K562 (cell line): ENCODE results near the gene KCNK3. TPM values are rescaled to one million over a fixed set of nuclear protein-coding genes. Genes with fewer than 3 reads are reported as not detected.
A peak's percentile ranks its signal among the peaks of the same experiment; 100 is the strongest.

Experiments
- ATAC-seq: fragments of 200-7000 bp; cut with Tn5 transposase; 3 replicates; pipeline ENCODE4 v1.9.1; 2020; ENCODE audit warnings: moderate library complexity
- BruUV-seq: library from RNA; stranded (reverse); fragments of 400-500 nt; replicated peaks from 2 replicates; lab custom pipeline; 2021; lab: Mats Ljungman, UMichigan
- CTCF ChIA-PET: fragments of 300-600 bp; formaldehyde crosslinking; extraction: SDS; loops from one replicate; lab custom pipeline; 2021; ENCODE audit warnings: low intra/inter-chr PET ratio; lab: Yijun Ruan, JAX
- POLR2A ChIA-PET: fragments of 300-600, 350-650 bp; sonication (Branson Sonifier 250); formaldehyde crosslinking; extraction: SDS; loops from one replicate; lab custom pipeline; 2021; ENCODE audit warnings: antibody characterized with exemption, inconsistent platforms; lab: Yijun Ruan, JAX
- DNase-seq, 4 experiments: peaks; one replicate each; pipeline versions ENCODE4 v3.0.0 to v3.0.0-alpha.2; 2011 to 2018; ENCODE audit warnings: low spot score in 3 of 4, mixed read lengths in 3 of 4; ENCODE audit errors: extremely low read depth in 1 of 4
- FAIRE-seq: peaks from 2 replicates; lab custom pipeline; 2011; peaks lifted over from hg19 to GRCh38; lab: Jason Lieb, UNC
- H2AFZ ChIP-seq: 2 replicates; pipeline ENCODE4 v1.6.0; 2011; ENCODE audit warnings: low read depth, low read length, control low read depth, inconsistent platforms
- H3K27ac ChIP-seq: fragments of 200-600 bp; 3 replicates; pipeline ENCODE4 v1.8.0; 2011; ENCODE audit warnings: low read depth, mild to moderate bottlenecking, control low read depth, inconsistent platforms, low read length, moderate library complexity, mixed read lengths; ENCODE audit errors: extremely low read depth
- H3K27me3 ChIP-seq, 2 experiments: fragments of 300-600 bp in 1 of 2; 2 replicates in 1 of 2; 3 replicates in 1 of 2; pipeline versions ENCODE4 v1.6.0 to v1.8.0; 2011; ENCODE audit warnings: inconsistent platforms in 2 of 2, low read length in 2 of 2, mild to moderate bottlenecking in 1 of 2, mixed read lengths in 1 of 2, moderate library complexity in 1 of 2; ENCODE audit not compliant: control insufficient read depth in 2 of 2, insufficient read depth in 2 of 2
- H3K36me3 ChIP-seq: fragments of 300-600 bp; 3 replicates; pipeline ENCODE4 v1.8.0; 2011; ENCODE audit warnings: mild to moderate bottlenecking, low read length, inconsistent platforms; ENCODE audit not compliant: control insufficient read depth, insufficient read depth
- H3K4me1 ChIP-seq, 2 experiments: fragments of 200-600 bp in 1 of 2; replicated peaks in 1 of 2; 2 replicates in 1 of 2; 3 replicates in 1 of 2; pipeline versions ENCODE4 v1.5.1 to v1.8.0; 2011; ENCODE audit warnings: inconsistent platforms in 2 of 2, low read length in 2 of 2, mild to moderate bottlenecking in 1 of 2, mixed read lengths in 1 of 2, moderate library complexity in 1 of 2; ENCODE audit not compliant: control insufficient read depth in 2 of 2, insufficient read depth in 2 of 2
- H3K4me2 ChIP-seq: 2 replicates; pipeline ENCODE4 v1.6.1; 2011; ENCODE audit warnings: low read length, control low read depth, inconsistent platforms, mixed read lengths; ENCODE audit not compliant: insufficient read depth
- H3K4me3 ChIP-seq: fragments of 200-600 bp; sonication (generic), shearing (Covaris generic); 2 replicates; pipeline ENCODE4 v1.5.1; 2016; ENCODE audit warnings: control low read depth, inconsistent platforms
- H3K79me2 ChIP-seq: fragments of 200-600 bp; 3 replicates; pipeline ENCODE4 v1.8.0; 2011; ENCODE audit warnings: low read length, inconsistent platforms; ENCODE audit not compliant: control insufficient read depth, insufficient read depth
- H3K9ac ChIP-seq, 2 experiments: 2 replicates each; pipeline versions ENCODE4 v1.6.0 to v1.6.1; 2011; ENCODE audit warnings: low read depth in 2 of 2, low read length in 2 of 2, control low read depth in 1 of 2, inconsistent platforms in 1 of 2, mild to moderate bottlenecking in 1 of 2, mixed read lengths in 1 of 2; ENCODE audit not compliant: insufficient read depth in 1 of 2
- H3K9me1 ChIP-seq: one replicate; pipeline ENCODE4 v1.6.0; 2011; ENCODE audit warnings: inconsistent platforms, mild to moderate bottlenecking, low read length, moderate library complexity; ENCODE audit not compliant: control insufficient read depth, insufficient read depth
- H3K9me3 ChIP-seq: replicated peaks from 2 replicates; pipeline ENCODE4 v1.5.1; 2011; ENCODE audit warnings: low read depth, low read length, inconsistent platforms; ENCODE audit not compliant: control insufficient read depth, insufficient read depth
- H4K20me1 ChIP-seq: replicated peaks from 2 replicates; pipeline ENCODE4 v1.6.1; 2011; ENCODE audit warnings: low read length, inconsistent platforms, mixed read lengths; ENCODE audit not compliant: control insufficient read depth, insufficient read depth
- IFI16 ChIP-seq: fragments of 250-450 bp; sonication (Bioruptor Pico); IDR thresholded peaks from 2 replicates; pipeline ENCODE4 v2.1.2; 2022; ENCODE audit warnings: mild to moderate bottlenecking, inconsistent platforms
- PRDM10 ChIP-seq: fragments of 450-650 bp; IDR thresholded peaks from 2 replicates; pipeline ENCODE4 v1.6.1; 2018; ENCODE audit not compliant: partially characterized antibody
- ZNF282 ChIP-seq: sonication (generic); formaldehyde crosslinking; IDR thresholded peaks from 2 replicates; pipeline ENCODE4 v1.8.1; 2023; ENCODE audit warnings: missing genetic modification reagents
- ZNF431 ChIP-seq: sonication (generic); formaldehyde crosslinking; IDR thresholded peaks from 2 replicates; pipeline ENCODE4 v1.8.0; 2022; ENCODE audit warnings: mild to moderate bottlenecking, missing genetic modification reagents
- WGBS: fragments of 100-300 bp; shearing (Covaris generic); methylation state at CpG from one replicate; pipeline ENCODE4 v1.1.6; 2016; ENCODE audit warnings: low coverage, mixed read lengths; ENCODE audit not compliant: insufficient coverage; ENCODE audit errors: missing lambda C conversion rate; 5-methylcytosine and 5-hydroxymethylcytosine counted together
- in situ Hi-C: fragments of 300-500 bp; cut with MboI; formaldehyde crosslinking; loops from 4 replicates; pipeline ENCODE4 v1.15.0; 2018; ENCODE audit warnings: inconsistent platforms, mixed read lengths
- intact Hi-C: fragments of 100-400 bp; cut with micrococcal nuclease; formaldehyde crosslinking; loops from 2 replicates; pipeline ENCODE4 v1.14.2; 2022
- polyA plus RNA-seq, 8 experiments: library from polyadenylated mRNA; depleted of rRNA in 4 of 8; stranded (reverse) in 5 of 8; unstranded in 3 of 8; fragments of >200 nt; fragmentation: Nextera tagmentation in 2 of 8; fragmentation: Illumina TruSeq in 1 of 8; extraction: Ambion mirVana in 2 of 8; extraction: Trizol in 1 of 8; gene quantifications; 2 replicates each; pipeline versions ENCODE4 v1.2.1 to v1.2.3, GENCODE V29; 2011 to 2014; ENCODE audit warnings: inconsistent platforms in 1 of 8, missing spikeins in 1 of 8
- total RNA-seq, 7 experiments: library from RNA; depleted of rRNA in 6 of 7; stranded (reverse); fragments of >200 nt in 6 of 7; fragmentation: Illumina TruSeq in 2 of 7; extraction: Trizol in 2 of 7; gene quantifications; 2 replicates each; pipeline versions ENCODE4 v1.2.1 to v1.2.3, GENCODE V29; 2011 to 2021; ENCODE audit warnings: low replicate concordance in 1 of 7
- TF ChIP-seq, protein P1 (sequence below): sonication (generic); formaldehyde crosslinking; IDR thresholded peaks from 2 replicates; pipeline ENCODE4 v1.8.1; 2023; ENCODE audit warnings: mild to moderate bottlenecking, missing genetic modification reagents

The KCNK3 gene
- total and polyA plus RNA-seq, 9 of the 15 experiments (the other 6 are each of a cell fraction or from before 2014, with no cell fraction given), result 0.01 to 0.20 (median 0.07) TPM; not detected in 5

- no peak overlapping the region for H3K4me2 ChIP-seq
- no TSS peak for BruUV-seq
- H2AFZ ChIP-seq, result no peak overlapping the region
- H3K9me3 ChIP-seq, result no peaks in the 10 kb centered on the region
- 9% methylated on average over 4 of the region's 4 CpGs for WGBS
- FAIRE-seq, result no peak
- no peak for DNase-seq
- TF ChIP-seq ZNF282 (CRISPR knock-in tag) (no peak), PRDM10 (peak; percentile 49), IFI16 (no peak), ZNF431 (CRISPR knock-in tag) (no peak)
- TF ChIP-seq, protein P1, sequence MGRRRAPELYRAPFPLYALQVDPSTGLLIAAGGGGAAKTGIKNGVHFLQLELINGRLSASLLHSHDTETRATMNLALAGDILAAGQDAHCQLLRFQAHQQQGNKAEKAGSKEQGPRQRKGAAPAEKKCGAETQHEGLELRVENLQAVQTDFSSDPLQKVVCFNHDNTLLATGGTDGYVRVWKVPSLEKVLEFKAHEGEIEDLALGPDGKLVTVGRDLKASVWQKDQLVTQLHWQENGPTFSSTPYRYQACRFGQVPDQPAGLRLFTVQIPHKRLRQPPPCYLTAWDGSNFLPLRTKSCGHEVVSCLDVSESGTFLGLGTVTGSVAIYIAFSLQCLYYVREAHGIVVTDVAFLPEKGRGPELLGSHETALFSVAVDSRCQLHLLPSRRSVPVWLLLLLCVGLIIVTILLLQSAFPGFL (CRISPR knock-in tag), result no peak
- TF ChIP-seq, all 486 proteins: peak for 1
- no peak for ATAC-seq
- Histone ChIP-seq H3K79me2 (no peaks in the 10 kb centered on the region), H3K9ac (no peak overlapping the region), H3K9me1 (no peaks in the 10 kb centered on the region), H3K4me3 (no peak overlapping the region), H4K20me1 (no peaks in the 10 kb centered on the region), H3K4me1 (peaks cover 0 to 13% of the 10 kb centered on the region in 2 experiments; a peak in 2 of 5 replicates), H3K27me3 (peaks cover 5 to 31% of the 10 kb centered on the region in 2 experiments; a peak in 4 of 5 replicates), H3K36me3 (no peaks in the 10 kb centered on the region), H3K27ac (no peak overlapping the region)
- in situ Hi-C loops, result no loop called here
- ChIA-PET CTCF (no interaction called here), POLR2A (interaction anchor here (1.5 kb wide), 1 partner anchor 9 kb away, joined by 4 read pairs; no protein-coding TSS in a partner anchor)
- intact Hi-C loops, result no loop called here
Observed at GRCh38 chr2:26731714-26732113, 39.2 kb downstream of the KCNK3 start.
